Muscle of leg (tissue), 11 donors: ENCODE results near the gene REM1. TPM values are rescaled to one million over a fixed set of nuclear protein-coding genes. Genes with fewer than 3 reads are reported as not detected.
"Not testable (repeated sequence)": the region's sequence is repeated elsewhere in the genome, so short reads cannot be mapped to it uniquely, and the experiment has no call there.

ENCODE experiments used
- DNase-seq: peaks from one replicate; pipeline ENCODE4 v3.0.0; 2013
- H3K27ac ChIP-seq: one replicate; pipeline ENCODE4 v1.5.1; 2013; ENCODE audit warnings: mild to moderate bottlenecking, low read length, control low read depth
- H3K27me3 ChIP-seq: one replicate; pipeline ENCODE4 v1.6.1; 2013; ENCODE audit warnings: low read length; ENCODE audit not compliant: control insufficient read depth, insufficient read depth
- H3K36me3 ChIP-seq: one replicate; pipeline ENCODE4 v1.6.1; 2013; ENCODE audit warnings: low read length; ENCODE audit not compliant: control insufficient read depth, insufficient read depth
- H3K4me1 ChIP-seq: one replicate; pipeline ENCODE4 v1.6.1; 2013; ENCODE audit warnings: low read length; ENCODE audit not compliant: control insufficient read depth, insufficient read depth
- H3K4me3 ChIP-seq: one replicate; pipeline ENCODE4 v1.5.1; 2013; ENCODE audit warnings: low read length, control low read depth
- H3K9me3 ChIP-seq: replicated peaks from 2 replicates; pipeline ENCODE4 v1.6.1; 2013; ENCODE audit warnings: low read depth, low read length; ENCODE audit not compliant: control insufficient read depth
- WGBS: methylation state at CpG from one replicate; pipeline ENCODE4 v1.1.5; 2013; ENCODE audit warnings: missing lambda C conversion rate; ENCODE audit not compliant: insufficient coverage; 5-methylcytosine and 5-hydroxymethylcytosine counted together
- polyA plus RNA-seq, 8 donors: library from polyadenylated mRNA; unstranded; fragments of 120-200 nt; gene quantifications; one replicate each; pipeline versions ENCODE4 v1.2.1 to v1.2.3, GENCODE V29; 2013; ENCODE audit warnings: inconsistent platforms in 1 of 8, low replicate concordance in 1 of 8; ENCODE audit not compliant: insufficient read length in 8 of 8, insufficient read depth in 1 of 8
- total RNA-seq: library from RNA; stranded (reverse); fragments of 120-200 nt; gene quantifications from one replicate; pipeline ENCODE4 v1.2.4, GENCODE V29; 2013

REM1 gene
- total and polyA plus RNA-seq, 9 donors = 3.6 to 9.6 (median 5.6) TPM

DNA sequence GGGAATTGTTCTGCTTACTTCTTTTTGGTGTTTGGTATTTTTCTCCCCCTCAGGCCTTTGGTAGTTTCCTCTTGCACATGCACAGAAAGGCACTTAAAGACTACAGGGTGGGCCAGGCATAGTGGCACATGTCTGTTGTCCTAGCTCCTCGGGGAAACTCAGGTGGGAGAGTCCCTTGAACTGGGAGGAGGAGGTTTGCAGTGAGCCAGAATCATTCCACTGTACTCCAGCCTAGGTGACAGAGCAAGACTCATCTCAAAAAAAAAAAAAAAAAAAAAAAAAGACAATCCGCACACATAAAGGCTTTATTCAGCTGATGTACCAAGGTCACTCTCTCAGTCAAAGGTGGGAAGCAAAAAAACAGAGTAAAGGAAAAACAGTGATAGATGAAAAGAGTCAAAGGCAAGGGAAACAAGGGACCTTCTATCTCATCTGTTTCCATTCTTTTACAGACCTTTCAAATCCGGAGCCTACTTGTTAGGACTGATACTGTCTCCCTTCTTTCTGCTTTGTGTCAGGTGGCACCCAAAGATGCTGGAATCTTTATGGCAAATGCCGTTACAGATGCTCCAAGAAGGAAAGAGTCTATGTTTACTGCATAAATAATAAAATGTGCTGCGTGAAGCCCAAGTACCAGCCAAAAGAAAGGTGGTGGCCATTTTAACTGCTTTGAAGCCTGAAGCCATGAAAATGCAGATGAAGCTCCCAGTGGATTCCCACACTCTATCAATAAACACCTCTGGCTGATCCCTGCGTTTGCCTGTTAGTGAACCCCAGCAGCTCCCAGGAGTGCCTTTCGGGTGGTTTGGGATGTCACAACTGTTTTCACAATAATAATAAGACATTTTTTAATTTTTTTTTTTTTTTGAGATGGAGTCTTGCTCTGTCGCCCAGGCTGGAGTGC is 25.3 kb upstream of the REM1 start:
- H3K36me3 ChIP-seq = no peaks in the 10 kb centered on the region
- WGBS = no CpG with 5 or more reads among the region's 8 CpGs
- H3K27ac ChIP-seq = no peak overlapping the region
- no peaks in the 10 kb centered on the region for H3K9me3 ChIP-seq
- H3K4me3 ChIP-seq = no peak overlapping the region
- H3K27me3 ChIP-seq = no peaks in the 10 kb centered on the region
- no peaks in the 10 kb centered on the region for H3K4me1 ChIP-seq
- no peak for DNase-seq

GRCh38 chr20:31452575-31452974 is 22.5 kb upstream of the REM1 start:
- WGBS = 75% methylated on average over 2 of the region's 2 CpGs
- Histone ChIP-seq H3K4me1 (no peaks in the 10 kb centered on the region), H3K27ac (no peak overlapping the region), H3K4me3 (no peak overlapping the region), H3K36me3 (no peaks in the 10 kb centered on the region), H3K9me3 (no peaks in the 10 kb centered on the region), H3K27me3 (peaks cover 3% of the 10 kb centered on the region)
- no peak for DNase-seq

- H3K36me3 ChIP-seq = no peaks in the 10 kb centered on the region
- H3K27me3 ChIP-seq = peaks cover 5% of the 10 kb centered on the region
- WGBS = 80% methylated on average over 1 of the region's 1 CpG
- no peak overlapping the region for H3K27ac ChIP-seq
- no peaks in the 10 kb centered on the region for H3K9me3 ChIP-seq
- no peak overlapping the region for H3K4me3 ChIP-seq
- DNase-seq = no peak
- H3K4me1 ChIP-seq = no peaks in the 10 kb centered on the region
These were observed 20.7 kb upstream of the REM1 start for GRCh38 chr20:31454361-31454760.

- not testable (repeated sequence) for H3K4me3 ChIP-seq, H3K36me3 ChIP-seq, DNase-seq, H3K27ac ChIP-seq, H3K9me3 ChIP-seq
- H3K27me3 ChIP-seq = peaks cover 17% of the 10 kb centered on the region
- WGBS = no CpG with 5 or more reads among the region's 33 CpGs
- H3K4me1 ChIP-seq = peaks cover 22% of the 10 kb centered on the region
These were observed 4.1 kb upstream of the REM1 start for GRCh38 chr20:31470946-31471345.

DNA sequence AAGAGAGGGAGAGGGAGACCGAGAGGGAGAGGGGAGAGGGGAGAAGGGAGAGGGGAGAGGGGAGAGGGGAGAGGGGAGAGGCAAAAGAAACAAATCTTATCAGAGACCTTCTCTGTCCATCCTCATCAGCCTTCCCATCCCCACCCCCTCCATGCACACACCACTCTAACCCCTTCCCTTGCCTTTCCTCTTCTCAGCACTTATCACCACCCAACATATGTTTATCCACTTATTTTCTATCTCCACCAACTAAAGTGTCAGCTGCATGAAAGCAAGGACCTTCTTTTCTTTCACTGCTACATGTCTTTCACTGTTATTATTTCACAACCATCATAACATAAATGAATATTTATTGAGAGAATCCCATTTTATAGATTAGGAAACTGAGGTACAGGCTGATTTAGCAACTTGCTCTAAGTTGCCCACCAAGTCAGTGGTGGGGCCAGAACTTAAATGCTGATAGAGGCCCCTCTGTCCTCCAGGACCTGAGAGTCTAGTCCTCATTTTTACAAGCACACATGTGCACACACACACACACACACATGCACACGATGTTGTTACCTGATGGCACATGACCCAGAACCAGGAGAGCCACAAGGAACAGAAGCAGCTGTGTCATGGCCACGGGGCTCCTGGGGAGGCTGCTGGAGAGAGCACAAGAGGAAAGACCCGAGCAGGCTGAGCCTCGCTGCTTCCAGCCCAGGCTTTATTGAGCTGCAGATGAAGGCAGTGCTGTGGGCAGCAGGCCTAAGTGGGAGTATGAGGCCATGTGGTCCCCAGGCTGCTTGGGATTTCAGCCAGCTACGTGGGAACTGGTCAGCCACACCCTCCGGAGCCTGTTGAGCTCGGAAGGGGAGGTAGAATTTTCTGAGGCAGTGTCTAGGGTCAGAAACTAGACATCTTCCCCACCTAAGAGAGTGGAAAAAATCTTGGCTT is 2.4 kb upstream of the REM1 start:
- peak; percentile 83 for DNase-seq
- Histone ChIP-seq H3K36me3 (peaks cover 4% of the 10 kb centered on the region), H3K27me3 (peaks cover 19% of the 10 kb centered on the region), H3K9me3 (no peaks in the 10 kb centered on the region), H3K4me3 (no peak overlapping the region), H3K27ac (no peak overlapping the region), H3K4me1 (peaks cover 29% of the 10 kb centered on the region)
- WGBS = 4% methylated on average over 4 of the region's 8 CpGs

GRCh38 chr20:31473331-31474096 is 1.6 kb upstream of the REM1 start:
- WGBS = 82% methylated on average over 3 of the region's 5 CpGs
- no peaks in the 10 kb centered on the region for H3K9me3 ChIP-seq
- H3K27ac ChIP-seq = no peak overlapping the region
- no peak for DNase-seq
- H3K4me1 ChIP-seq = peaks cover 29% of the 10 kb centered on the region
- H3K27me3 ChIP-seq = peaks cover 19% of the 10 kb centered on the region
- peaks cover 4% of the 10 kb centered on the region for H3K36me3 ChIP-seq
- H3K4me3 ChIP-seq = no peak overlapping the region

DNA sequence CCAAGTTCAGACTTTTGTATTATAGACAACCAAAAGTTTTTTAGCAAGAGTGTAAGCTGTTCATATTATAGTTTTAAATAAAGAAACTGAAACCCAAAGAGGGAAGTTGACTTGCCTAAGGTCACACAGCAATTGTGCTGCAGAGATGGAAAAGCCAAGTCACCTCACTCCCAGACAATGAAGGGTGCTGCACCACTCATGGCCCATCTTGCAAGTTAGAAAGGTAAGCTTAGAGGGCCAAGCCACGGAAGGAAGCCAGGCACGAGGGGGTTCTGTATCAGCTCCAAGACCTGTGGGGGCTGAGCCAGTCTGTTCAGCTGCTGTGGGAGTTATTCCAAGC is 1.0 kb upstream of the REM1 start:
- Histone ChIP-seq H3K27ac (no peak overlapping the region), H3K4me1 (peaks cover 29% of the 10 kb centered on the region), H3K27me3 (peaks cover 19% of the 10 kb centered on the region), H3K36me3 (peaks cover 4% of the 10 kb centered on the region), H3K9me3 (no peaks in the 10 kb centered on the region), H3K4me3 (no peak overlapping the region)
- no CpG with 5 or more reads among the region's 2 CpGs for WGBS
- DNase-seq = no peak

GRCh38 chr20:31475472-31476293 is 595 bp downstream of the REM1 start:
- under 1% methylated on average over 16 of the region's 29 CpGs for WGBS
- Histone ChIP-seq H3K36me3 (peaks cover 4% of the 10 kb centered on the region), H3K9me3 (no peaks in the 10 kb centered on the region), H3K27ac (peak overlapping the region; percentile 60), H3K27me3 (peaks cover 19% of the 10 kb centered on the region), H3K4me1 (peaks cover 29% of the 10 kb centered on the region), H3K4me3 (peak overlapping the region; percentile 56)
- DNase-seq = peak; percentile 43

DNA sequence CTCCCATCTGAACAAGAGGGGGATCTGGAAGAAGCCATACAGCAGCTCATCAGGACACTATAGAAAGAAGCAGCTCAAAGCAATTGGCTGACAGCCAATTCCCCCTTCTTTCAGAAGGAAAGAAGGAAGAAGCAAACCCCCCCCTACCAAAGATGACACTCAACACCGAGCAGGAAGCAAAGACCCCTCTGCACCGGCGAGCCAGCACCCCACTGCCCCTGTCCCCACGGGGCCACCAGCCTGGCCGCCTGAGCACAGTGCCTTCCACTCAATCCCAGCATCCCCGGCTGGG is 1.2 kb downstream of the REM1 start:
- Histone ChIP-seq H3K27me3 (peaks cover 19% of the 10 kb centered on the region), H3K36me3 (peaks cover 4% of the 10 kb centered on the region), H3K27ac (no peak overlapping the region), H3K9me3 (no peaks in the 10 kb centered on the region), H3K4me1 (peaks cover 29% of the 10 kb centered on the region), H3K4me3 (peak overlapping the region; percentile 56)
- DNase-seq = peak; percentile 56
- WGBS = 33% methylated on average over 5 of the region's 6 CpGs
